ENCODE measurements around the gene TBXAS1. TPM values are rescaled to one million over a fixed set of nuclear protein-coding genes. Genes with fewer than 3 reads are reported as not detected.

TBXAS1 gene
- total and polyA plus RNA-seq, 2 of the 8 experiments (the other 6 are each of a cell fraction or from before 2014, with no cell fraction given), result 0.86 to 2.1 TPM

- no peak for TF ChIP-seq SP2 (IDR thresholded peaks at IDR 0.05; ENCODE audit: low read length)
- TF ChIP-seq JUN (IDR thresholded peaks at IDR 0.05; ENCODE audit: low read depth, low read length), result no peak
- no peak for TF ChIP-seq TBP (IDR thresholded peaks at IDR 0.05; ENCODE audit: low read depth, low read length)
Measured at GRCh38 chr7:139946533-139946932, 117.5 kb downstream of the TBXAS1 start (continued).

Measured in H1 (cell line).